ENCODE data around the gene TRPV5.

TRPV5 gene

GRCh38 chr7:142868188-142868985 lies 65.2 kb downstream of the TRPV5 start:
- no peak for DNase-seq

GRCh38 chr7:142867398-142868187 lies 66.0 kb downstream of the TRPV5 start:
- DNase-seq: no peak

GRCh38 chr7:142867097-142867378 lies 66.5 kb downstream of the TRPV5 start:
- no peak for DNase-seq

GRCh38 chr7:142866361-142867096 lies 67.0 kb downstream of the TRPV5 start:
- DNase-seq: no peak

- DNase-seq: no peak
Measured at GRCh38 chr7:142865766-142866165, 67.8 kb downstream of the TRPV5 start.

GRCh38 chr7:142864980-142865747 lies 68.4 kb downstream of the TRPV5 start:
- no peak for DNase-seq

- DNase-seq: no peak
Measured at GRCh38 chr7:142863891-142864685, 69.5 kb downstream of the TRPV5 start.

- no peak for DNase-seq
Measured at GRCh38 chr7:142862786-142863400, 70.7 kb downstream of the TRPV5 start.

- DNase-seq: no peak
Measured at GRCh38 chr7:142862351-142862750, 71.2 kb downstream of the TRPV5 start.

GRCh38 chr7:142860968-142861367 lies 72.6 kb downstream of the TRPV5 start:
- no peak for DNase-seq

- DNase-seq: no peak
Measured at GRCh38 chr7:142859829-142860228, 73.7 kb downstream of the TRPV5 start.

- no peak for DNase-seq
Measured at GRCh38 chr7:142859411-142859810, 74.1 kb downstream of the TRPV5 start.
